ENCODE measurements around the gene PCDHGA4.
"Not testable (repeated sequence)": the region's sequence is repeated elsewhere in the genome, so short reads cannot be mapped to it uniquely, and the experiment has no call there.

Gene PCDHGA4

GRCh38 chr5:141343953-141344463 lies 10.8 kb upstream of the PCDHGA4 start:
- Histone ChIP-seq H3K79me2 (ENCODE audit: control insufficient read depth, insufficient read depth, low read length) (no peaks in the 10 kb centered on the region), H3K4me2 (ENCODE audit: low read length) (no peak overlapping the region), H2AK5ac (ENCODE audit: low read length) (no peak overlapping the region), H4K5ac (ENCODE audit: low read length) (no peak overlapping the region), H2BK5ac (ENCODE audit: low read length) (no peak overlapping the region), H3K79me1 (ENCODE audit: low read length) (no peaks in the 10 kb centered on the region), H2BK15ac (replicated peaks; ENCODE audit: low read depth) (no peak overlapping the region), H3K56ac (ENCODE audit: low read length) (no peak overlapping the region), H3K18ac (ENCODE audit: low read length) (no peak overlapping the region), H3K4ac (ENCODE audit: low read depth, low read length) (no peak overlapping the region), H3K23ac (ENCODE audit: low read length) (no peak overlapping the region), H3K4me3 (ENCODE audit: low read length) (no peak overlapping the region), H3K9ac (ENCODE audit: low read length) (no peak overlapping the region), H3K36me3 (ENCODE audit: control insufficient read depth, insufficient read depth, low read length) (no peaks in the 10 kb centered on the region), H4K8ac (ENCODE audit: low read depth, low read length) (no peak overlapping the region), H3K4me1 (ENCODE audit: control insufficient read depth, low read depth, low read length) (no peaks in the 10 kb centered on the region), H3K27ac (ENCODE audit: low read depth, low read length) (no peak overlapping the region), H2BK120ac (ENCODE audit: low read depth, low read length) (no peak overlapping the region), H3K27me3 (ENCODE audit: insufficient read depth, low read length, poor library complexity) (no peaks in the 10 kb centered on the region)
- no peak for DNase-seq
- no CpG with 5 or more reads among the region's 31 CpGs for WGBS (ENCODE audit: extremely low coverage, insufficient coverage, low lambda C conversion rate)

GRCh38 chr5:141345327-141345726 lies 9.5 kb upstream of the PCDHGA4 start:
- Histone ChIP-seq H3K36me3 (ENCODE audit: control insufficient read depth, insufficient read depth, low read length) (no peaks in the 10 kb centered on the region), H3K4me2 (ENCODE audit: low read length) (no peak overlapping the region), H2BK5ac (ENCODE audit: low read length) (no peak overlapping the region), H4K8ac (ENCODE audit: low read depth, low read length) (no peak overlapping the region), H2BK15ac (replicated peaks; ENCODE audit: low read depth) (no peak overlapping the region), H3K4me1 (ENCODE audit: control insufficient read depth, low read depth, low read length) (no peaks in the 10 kb centered on the region), H2BK120ac (ENCODE audit: low read depth, low read length) (no peak overlapping the region), H3K18ac (ENCODE audit: low read length) (no peak overlapping the region), H3K9ac (ENCODE audit: low read length) (no peak overlapping the region), H3K56ac (ENCODE audit: low read length) (no peak overlapping the region), H3K23ac (ENCODE audit: low read length) (no peak overlapping the region), H4K5ac (ENCODE audit: low read length) (no peak overlapping the region), H3K79me2 (ENCODE audit: control insufficient read depth, insufficient read depth, low read length) (no peaks in the 10 kb centered on the region), H3K27ac (ENCODE audit: low read depth, low read length) (no peak overlapping the region), H3K4me3 (ENCODE audit: low read length) (no peak overlapping the region), H3K27me3 (ENCODE audit: insufficient read depth, low read length, poor library complexity) (no peaks in the 10 kb centered on the region), H3K4ac (ENCODE audit: low read depth, low read length) (no peak overlapping the region), H2AK5ac (ENCODE audit: low read length) (no peak overlapping the region), H3K79me1 (ENCODE audit: low read length) (no peaks in the 10 kb centered on the region)
- DNase-seq: no peak
- WGBS (ENCODE audit: extremely low coverage, insufficient coverage, low lambda C conversion rate): no CpG with 5 or more reads among the region's 20 CpGs

GRCh38 chr5:141346017-141346416 lies 8.8 kb upstream of the PCDHGA4 start:
- not testable (repeated sequence) for H3K9ac ChIP-seq (ENCODE audit: low read length); H3K36me3 ChIP-seq (ENCODE audit: control insufficient read depth, insufficient read depth, low read length); H2BK120ac ChIP-seq (ENCODE audit: low read depth, low read length); H2AK5ac ChIP-seq (ENCODE audit: low read length); H2BK15ac ChIP-seq (replicated peaks; ENCODE audit: low read depth); H3K23ac ChIP-seq (ENCODE audit: low read length); H3K79me1 ChIP-seq (ENCODE audit: low read length); H3K4ac ChIP-seq (ENCODE audit: low read depth, low read length); H3K79me2 ChIP-seq (ENCODE audit: control insufficient read depth, insufficient read depth, low read length); H3K4me2 ChIP-seq (ENCODE audit: low read length); H2BK5ac ChIP-seq (ENCODE audit: low read length); H3K56ac ChIP-seq (ENCODE audit: low read length); H3K4me1 ChIP-seq (ENCODE audit: control insufficient read depth, low read depth, low read length); H4K5ac ChIP-seq (ENCODE audit: low read length); H4K8ac ChIP-seq (ENCODE audit: low read depth, low read length); H3K18ac ChIP-seq (ENCODE audit: low read length); H3K4me3 ChIP-seq (ENCODE audit: low read length); H3K27ac ChIP-seq (ENCODE audit: low read depth, low read length); DNase-seq; H3K27me3 ChIP-seq (ENCODE audit: insufficient read depth, low read length, poor library complexity)
- WGBS (ENCODE audit: extremely low coverage, insufficient coverage, low lambda C conversion rate): no CpG with 5 or more reads among the region's 35 CpGs

- Histone ChIP-seq H3K23ac (ENCODE audit: low read length) (no peak within 1 kb of the TSS), H3K56ac (ENCODE audit: low read length) (peak within 1 kb of the TSS; percentile 17), H4K5ac (ENCODE audit: low read length) (no peak within 1 kb of the TSS), H3K4me1 (ENCODE audit: control insufficient read depth, low read depth, low read length) (no peaks in the 10 kb centered on the region), H3K36me3 (ENCODE audit: control insufficient read depth, insufficient read depth, low read length) (no peaks in the 10 kb centered on the region), H3K27me3 (ENCODE audit: insufficient read depth, low read length, poor library complexity) (no peaks in the 10 kb centered on the region), H3K4me3 (ENCODE audit: low read length) (no peak within 1 kb of the TSS), H3K4ac (ENCODE audit: low read depth, low read length) (no peak within 1 kb of the TSS), H2BK5ac (ENCODE audit: low read length) (no peak within 1 kb of the TSS), H3K79me2 (ENCODE audit: control insufficient read depth, insufficient read depth, low read length) (no peaks in the 10 kb centered on the region), H3K27ac (ENCODE audit: low read depth, low read length) (no peak within 1 kb of the TSS), H2BK120ac (ENCODE audit: low read depth, low read length) (no peak within 1 kb of the TSS), H3K79me1 (ENCODE audit: low read length) (no peaks in the 10 kb centered on the region), H2BK15ac (replicated peaks; ENCODE audit: low read depth) (no peak within 1 kb of the TSS), H3K4me2 (ENCODE audit: low read length) (no peak within 1 kb of the TSS), H3K9ac (ENCODE audit: low read length) (no peak within 1 kb of the TSS), H4K8ac (ENCODE audit: low read depth, low read length) (no peak within 1 kb of the TSS), H2AK5ac (ENCODE audit: low read length) (no peak within 1 kb of the TSS), H3K18ac (ENCODE audit: low read length) (no peak within 1 kb of the TSS)
- 100% methylated on average over 6 of the region's 29 CpGs for WGBS (ENCODE audit: extremely low coverage, insufficient coverage, low lambda C conversion rate)
- peak; percentile 85 for DNase-seq
Measured at GRCh38 chr5:141349917-141350619, 4.8 kb upstream of the PCDHGA4 start, which contains the start of gene PCDHGB1. TSS of gene PCDHGB1 (plus strand) at chr5:141350099. CDS start at chr5:141350261, 162 bp downstream.

GRCh38 chr5:141351591-141351990 lies 3.2 kb upstream of the PCDHGA4 start:
- no peak for DNase-seq
- Histone ChIP-seq H3K4me2 (ENCODE audit: low read length) (no peak overlapping the region), H2BK15ac (replicated peaks; ENCODE audit: low read depth) (no peak overlapping the region), H4K5ac (ENCODE audit: low read length) (no peak overlapping the region), H3K4me1 (ENCODE audit: control insufficient read depth, low read depth, low read length) (no peaks in the 10 kb centered on the region), H3K56ac (ENCODE audit: low read length) (no peak overlapping the region), H3K79me1 (ENCODE audit: low read length) (no peaks in the 10 kb centered on the region), H3K36me3 (ENCODE audit: control insufficient read depth, insufficient read depth, low read length) (no peaks in the 10 kb centered on the region), H3K9ac (ENCODE audit: low read length) (no peak overlapping the region), H3K4me3 (ENCODE audit: low read length) (no peak overlapping the region), H2BK5ac (ENCODE audit: low read length) (no peak overlapping the region), H3K18ac (ENCODE audit: low read length) (no peak overlapping the region), H3K4ac (ENCODE audit: low read depth, low read length) (no peak overlapping the region), H4K8ac (ENCODE audit: low read depth, low read length) (no peak overlapping the region), H3K27ac (ENCODE audit: low read depth, low read length) (no peak overlapping the region), H3K23ac (ENCODE audit: low read length) (no peak overlapping the region), H2AK5ac (ENCODE audit: low read length) (no peak overlapping the region), H3K27me3 (ENCODE audit: insufficient read depth, low read length, poor library complexity) (no peaks in the 10 kb centered on the region), H3K79me2 (ENCODE audit: control insufficient read depth, insufficient read depth, low read length) (no peaks in the 10 kb centered on the region), H2BK120ac (ENCODE audit: low read depth, low read length) (no peak overlapping the region)
- WGBS (ENCODE audit: extremely low coverage, insufficient coverage, low lambda C conversion rate): no CpG with 5 or more reads among the region's 36 CpGs

- no peak overlapping the region for H2AK5ac ChIP-seq (ENCODE audit: low read length)
- H3K9ac ChIP-seq (ENCODE audit: low read length): no peak overlapping the region
- no peak overlapping the region for H3K4ac ChIP-seq (ENCODE audit: low read depth, low read length)
- H3K79me1 ChIP-seq (ENCODE audit: low read length): no peaks in the 10 kb centered on the region
- H4K5ac ChIP-seq (ENCODE audit: low read length): no peak overlapping the region
- H3K4me2 ChIP-seq (ENCODE audit: low read length): no peak overlapping the region
- H3K36me3 ChIP-seq (ENCODE audit: control insufficient read depth, insufficient read depth, low read length): no peaks in the 10 kb centered on the region
- H3K18ac ChIP-seq (ENCODE audit: low read length): no peak overlapping the region
- H3K23ac ChIP-seq (ENCODE audit: low read length): no peak overlapping the region
- no peak overlapping the region for H3K4me3 ChIP-seq (ENCODE audit: low read length)
- no peaks in the 10 kb centered on the region for H3K27me3 ChIP-seq (ENCODE audit: insufficient read depth, low read length, poor library complexity)
- H3K56ac ChIP-seq (ENCODE audit: low read length): no peak overlapping the region
- no peak overlapping the region for H2BK120ac ChIP-seq (ENCODE audit: low read depth, low read length)
- no peak overlapping the region for H2BK15ac ChIP-seq (replicated peaks; ENCODE audit: low read depth)
- no CpG with 5 or more reads among the region's 24 CpGs for WGBS (ENCODE audit: extremely low coverage, insufficient coverage, low lambda C conversion rate)
- H3K4me1 ChIP-seq (ENCODE audit: control insufficient read depth, low read depth, low read length): no peaks in the 10 kb centered on the region
- H3K27ac ChIP-seq (ENCODE audit: low read depth, low read length): no peak overlapping the region
- no peak overlapping the region for H4K8ac ChIP-seq (ENCODE audit: low read depth, low read length)
- no peak for DNase-seq
- no peaks in the 10 kb centered on the region for H3K79me2 ChIP-seq (ENCODE audit: control insufficient read depth, insufficient read depth, low read length)
- no peak overlapping the region for H2BK5ac ChIP-seq (ENCODE audit: low read length)
Measured at GRCh38 chr5:141355641-141356040, 820 bp downstream of the PCDHGA4 start.

All from mesendoderm (in vitro differentiated cells).